Astrocyte (in vitro differentiated cells and primary cell): Measurements from ENCODE around the gene SPAG6. TPM values are rescaled to one million over a fixed set of nuclear protein-coding genes. Genes with fewer than 3 reads are reported as not detected.

ENCODE experiments used
- DNase-seq: peaks from one replicate; pipeline ENCODE4 v3.0.0-alpha.2; 2010; ENCODE audit warnings: low read depth
- FAIRE-seq: peaks from 2 replicates; lab custom pipeline; 2011; peaks lifted over from hg19 to GRCh38; lab: Jason Lieb, UNC
- H2AFZ ChIP-seq: 2 replicates; pipeline ENCODE4 v1.6.0; 2012; ENCODE audit warnings: low read depth, low read length, inconsistent platforms
- H3K27ac ChIP-seq: 2 replicates; pipeline ENCODE4 v1.5.1; 2011; ENCODE audit warnings: low read depth, low read length, inconsistent platforms
- H3K27me3 ChIP-seq: 2 replicates; pipeline ENCODE4 v1.6.0; 2011; ENCODE audit warnings: low read length, inconsistent platforms; ENCODE audit not compliant: insufficient read depth
- H3K36me3 ChIP-seq: 2 replicates; pipeline ENCODE4 v1.5.1; 2011; ENCODE audit warnings: low read length, inconsistent platforms; ENCODE audit not compliant: insufficient read depth
- H3K4me1 ChIP-seq: 2 replicates; pipeline ENCODE4 v1.5.1; 2011; ENCODE audit warnings: low read length, inconsistent platforms; ENCODE audit not compliant: insufficient read depth
- H3K4me2 ChIP-seq: 2 replicates; pipeline ENCODE4 v1.6.0; 2012; ENCODE audit warnings: low read length, inconsistent platforms
- H3K4me3 ChIP-seq: 2 replicates; pipeline ENCODE4 v1.5.1; 2011; ENCODE audit warnings: low read depth, mild to moderate bottlenecking, low read length, inconsistent platforms; ENCODE audit not compliant: insufficient read depth
- H3K79me2 ChIP-seq: 2 replicates; pipeline ENCODE4 v1.6.0; 2012; ENCODE audit warnings: mild to moderate bottlenecking, low read length, inconsistent platforms; ENCODE audit not compliant: insufficient read depth
- H3K9ac ChIP-seq: 2 replicates; pipeline ENCODE4 v1.6.0; 2012; ENCODE audit warnings: mild to moderate bottlenecking, low read length, inconsistent platforms
- H3K9me3 ChIP-seq: 2 replicates; pipeline ENCODE4 v1.5.1; 2012; ENCODE audit warnings: low read depth, mild to moderate bottlenecking, low read length, inconsistent platforms; ENCODE audit not compliant: insufficient read depth
- H4K20me1 ChIP-seq: 2 replicates; pipeline ENCODE4 v1.6.0; 2012; ENCODE audit warnings: low read length, inconsistent platforms; ENCODE audit not compliant: insufficient read depth
- H3K27ac Mint-ChIP-seq: one replicate; pipeline ENCODE4 v1.8.0; 2021; ENCODE audit warnings: mild to moderate bottlenecking, mixed read lengths; ENCODE audit not compliant: unreplicated experiment
- H3K27me3 Mint-ChIP-seq: one replicate; pipeline ENCODE4 v1.8.0; 2021; ENCODE audit warnings: low read depth, mixed read lengths; ENCODE audit not compliant: unreplicated experiment
- H3K36me3 Mint-ChIP-seq: one replicate; pipeline ENCODE4 v1.8.0; 2021; ENCODE audit warnings: low read depth, mixed read lengths; ENCODE audit not compliant: unreplicated experiment
- H3K4me1 Mint-ChIP-seq: one replicate; pipeline ENCODE4 v1.8.0; 2021; ENCODE audit warnings: low read depth, mixed read lengths; ENCODE audit not compliant: unreplicated experiment
- H3K4me3 Mint-ChIP-seq: one replicate; pipeline ENCODE4 v1.8.0; 2021; ENCODE audit warnings: mild to moderate bottlenecking, moderate library complexity, mixed read lengths; ENCODE audit not compliant: unreplicated experiment
- H3K9me3 Mint-ChIP-seq: one replicate; pipeline ENCODE4 v1.8.0; 2021; ENCODE audit warnings: mild to moderate bottlenecking, mixed read lengths; ENCODE audit not compliant: unreplicated experiment
- CTCF ChIP-seq: IDR thresholded peaks from 2 replicates; pipeline ENCODE4 v1.5.1; 2011; ENCODE audit warnings: low read depth, mild to moderate bottlenecking, inconsistent platforms, low read length, moderate library complexity; ENCODE audit not compliant: insufficient read depth
- EZH2 ChIP-seq: IDR thresholded peaks from 2 replicates; pipeline ENCODE4 v1.6.1; 2012; ENCODE audit warnings: mild to moderate bottlenecking, low read length, inconsistent platforms; ENCODE audit not compliant: insufficient read depth
- total RNA-seq: library from RNA; stranded (reverse); gene quantifications from 2 replicates; pipeline ENCODE4 v1.2.1, GENCODE V29; 2021

The SPAG6 gene
- total RNA-seq, 1 donor from 2014 or later, result not detected

DNA sequence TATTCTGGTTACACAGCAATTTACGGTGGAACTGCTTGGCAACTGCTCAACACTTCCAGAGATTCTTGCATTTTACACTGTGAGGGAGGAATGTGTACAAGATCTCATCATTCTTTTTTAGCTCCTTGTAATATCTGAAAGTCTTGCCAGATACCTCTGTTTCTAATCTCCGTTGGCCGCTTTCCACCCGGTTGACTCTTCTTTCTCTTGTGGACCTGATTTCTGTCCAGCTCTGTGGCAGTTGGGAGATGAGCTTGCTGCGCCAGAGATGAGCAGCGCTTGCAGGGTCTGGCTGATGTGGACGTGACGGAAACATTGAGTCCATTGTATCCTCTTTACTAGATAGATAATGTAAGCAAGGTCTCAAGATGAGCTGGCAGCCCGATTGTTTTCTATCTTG is 27.6 kb downstream of the SPAG6 start:
- Histone ChIP-seq H3K4me2 (no peak overlapping the region), H2AFZ (no peak overlapping the region), H3K36me3 (no peaks in the 10 kb centered on the region), H3K9ac (no peak overlapping the region), H3K27ac (no peak overlapping the region), H3K27me3 (peaks cover 2% of the 10 kb centered on the region), H3K4me1 (no peaks in the 10 kb centered on the region), H3K79me2 (no peaks in the 10 kb centered on the region), H3K4me3 (no peak overlapping the region), H4K20me1 (no peaks in the 10 kb centered on the region), H3K9me3 (no peaks in the 10 kb centered on the region)
- TF ChIP-seq EZH2 (no peak), CTCF (no peak)
- Mint-ChIP-seq H3K4me3 (no peak overlapping the region), H3K36me3 (no peaks in the 10 kb centered on the region), H3K9me3 (no peaks in the 10 kb centered on the region), H3K27ac (no peak overlapping the region), H3K27me3 (no peaks in the 10 kb centered on the region), H3K4me1 (no peaks in the 10 kb centered on the region)
- DNase-seq (peak; percentile 14), FAIRE-seq (no peak)

DNA sequence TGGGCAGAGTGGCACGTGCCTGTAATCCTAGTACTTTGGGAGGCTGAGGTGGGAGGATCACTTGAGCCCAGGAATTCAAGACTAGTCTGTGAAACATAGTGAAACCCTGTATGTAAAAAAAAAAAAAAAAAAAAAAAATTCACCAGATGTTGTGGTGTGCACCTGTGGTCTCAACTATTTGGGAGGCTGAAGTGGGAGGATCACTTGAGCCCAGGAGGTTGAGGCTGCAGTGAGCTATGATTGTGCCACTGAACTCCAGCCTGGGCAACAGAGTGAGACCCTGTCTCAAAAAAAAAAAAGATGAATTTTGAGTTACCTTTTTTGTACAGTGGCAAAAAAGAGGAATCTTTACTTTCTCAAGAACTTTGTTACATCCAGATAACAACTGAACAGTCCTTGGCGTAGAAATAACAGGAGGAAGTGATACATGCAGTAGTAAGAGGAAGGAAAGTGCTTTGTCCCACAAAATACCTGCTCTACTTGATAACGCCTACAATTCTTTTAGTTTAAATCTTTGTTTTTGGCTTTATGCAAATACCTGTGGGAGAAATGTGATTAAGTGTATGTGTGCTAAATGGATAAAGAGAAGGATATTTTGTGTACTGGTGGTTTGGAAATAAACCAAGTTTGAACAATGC is 29.3 kb downstream of the SPAG6 start:
- Histone ChIP-seq H3K9me3 (no peaks in the 10 kb centered on the region), H2AFZ (no peak overlapping the region), H3K36me3 (no peaks in the 10 kb centered on the region), H3K4me2 (no peak overlapping the region), H3K79me2 (no peaks in the 10 kb centered on the region), H3K4me3 (no peak overlapping the region), H4K20me1 (no peaks in the 10 kb centered on the region), H3K9ac (no peak overlapping the region), H3K27me3 (peaks cover 2% of the 10 kb centered on the region), H3K4me1 (no peaks in the 10 kb centered on the region), H3K27ac (no peak overlapping the region)
- Mint-ChIP-seq H3K4me3 (no peak overlapping the region), H3K27me3 (no peaks in the 10 kb centered on the region), H3K4me1 (no peaks in the 10 kb centered on the region), H3K36me3 (no peaks in the 10 kb centered on the region), H3K9me3 (no peaks in the 10 kb centered on the region), H3K27ac (no peak overlapping the region)
- FAIRE-seq, result no peak
- DNase-seq, result no peak
- TF ChIP-seq CTCF (no peak), EZH2 (no peak)

DNA sequence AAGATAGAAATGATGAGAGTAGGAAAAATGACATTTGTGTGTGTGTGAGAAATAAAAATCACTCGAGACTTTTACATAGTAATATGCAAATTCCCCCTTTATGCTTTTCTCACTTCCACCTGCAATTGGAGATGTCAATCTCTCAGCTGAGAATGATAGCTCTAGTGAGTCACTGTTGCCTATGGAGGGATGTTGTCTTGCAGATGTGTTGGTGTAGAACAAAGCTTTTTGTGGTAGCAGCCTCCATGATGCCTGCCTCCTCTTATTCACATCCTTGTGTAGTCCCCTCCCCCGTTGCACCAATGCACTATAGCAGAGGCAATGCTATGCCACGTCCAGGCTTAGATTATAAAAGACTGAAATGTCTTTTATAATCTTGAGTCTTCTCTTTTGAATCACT is 33.8 kb downstream of the SPAG6 start:
- Histone ChIP-seq H3K4me2 (no peak overlapping the region), H2AFZ (no peak overlapping the region), H3K4me1 (no peaks in the 10 kb centered on the region), H3K9ac (no peak overlapping the region), H3K9me3 (no peaks in the 10 kb centered on the region), H3K36me3 (no peaks in the 10 kb centered on the region), H3K79me2 (no peaks in the 10 kb centered on the region), H3K27ac (no peak overlapping the region), H4K20me1 (no peaks in the 10 kb centered on the region), H3K27me3 (peaks cover 2% of the 10 kb centered on the region), H3K4me3 (no peak overlapping the region)
- H3K9me3 Mint-ChIP-seq, result no peaks in the 10 kb centered on the region
- H3K27me3 Mint-ChIP-seq, result no peaks in the 10 kb centered on the region
- FAIRE-seq (no peak), DNase-seq (no peak)
- H3K4me3 Mint-ChIP-seq, result no peak overlapping the region
- H3K36me3 Mint-ChIP-seq, result no peaks in the 10 kb centered on the region
- no peaks in the 10 kb centered on the region for H3K4me1 Mint-ChIP-seq
- no peak overlapping the region for H3K27ac Mint-ChIP-seq
- TF ChIP-seq EZH2 (no peak), CTCF (no peak)
